ENCODE data around the gene EP400.

GRCh38 chr12:132018193-132018916 is 68.6 kb downstream of the EP400 start:
- TF ChIP-seq CTCF (IDR thresholded peaks at IDR 0.05; ENCODE audit: poor library complexity): no peak
- no peak for TF ChIP-seq EZH2 (IDR thresholded peaks at IDR 0.05; ENCODE audit: borderline replicate concordance)
